Type B pancreatic cell (in vitro differentiated cells): ENCODE results near the gene DPYSL5. TPM values are rescaled to one million over a fixed set of nuclear protein-coding genes. Genes with fewer than 3 reads are reported as not detected.

Experiments
- DNase-seq: peaks from one replicate; pipeline ENCODE4 v3.0.0; 2021; ENCODE audit warnings: mixed read lengths; ENCODE audit not compliant: unreplicated experiment; ENCODE audit errors: extremely low spot score
- H3K27ac Mint-ChIP-seq: 2 replicates; pipeline ENCODE4 v1.8.0; 2021; ENCODE audit warnings: mild to moderate bottlenecking, mixed read lengths
- H3K27me3 Mint-ChIP-seq: 2 replicates; pipeline ENCODE4 v1.8.0; 2021; ENCODE audit warnings: mixed read lengths
- H3K36me3 Mint-ChIP-seq: 2 replicates; pipeline ENCODE4 v1.8.0; 2021; ENCODE audit warnings: mixed read lengths
- H3K4me1 Mint-ChIP-seq: one replicate; pipeline ENCODE4 v1.8.0; 2021; ENCODE audit warnings: mixed read lengths; ENCODE audit not compliant: unreplicated experiment
- H3K4me3 Mint-ChIP-seq: 2 replicates; pipeline ENCODE4 v1.8.0; 2021; ENCODE audit warnings: mild to moderate bottlenecking, mixed read lengths
- H3K9me3 Mint-ChIP-seq: 2 replicates; pipeline ENCODE4 v1.8.0; 2021; ENCODE audit warnings: mixed read lengths
- CTCF ChIP-seq: fragments of 200-600 bp; sonication (generic); conservative IDR thresholded peaks from 2 replicates; pipeline ENCODE4 v1.5.0; 2021; ENCODE audit warnings: antibody characterized with exemption, mild to moderate bottlenecking
- total RNA-seq: library from RNA; stranded (reverse); gene quantifications from 2 replicates; pipeline ENCODE4 v1.2.1, GENCODE V29; 2021; ENCODE audit warnings: low replicate concordance

DPYSL5 gene
- total RNA-seq, 1 donor from 2014 or later, result 51.1 TPM

GRCh38 chr2:26994983-26995382 lies 147.1 kb downstream of the DPYSL5 start:
- DNase-seq, result no peak
- no peaks in the 10 kb centered on the region for H3K36me3 Mint-ChIP-seq
- no peak overlapping the region for H3K4me3 Mint-ChIP-seq
- H3K27ac Mint-ChIP-seq, result no peak overlapping the region
- TF ChIP-seq CTCF, result no peak
- H3K9me3 Mint-ChIP-seq, result no peaks in the 10 kb centered on the region
- no peaks in the 10 kb centered on the region for H3K4me1 Mint-ChIP-seq
- peaks cover 2% of the 10 kb centered on the region for H3K27me3 Mint-ChIP-seq

DNA sequence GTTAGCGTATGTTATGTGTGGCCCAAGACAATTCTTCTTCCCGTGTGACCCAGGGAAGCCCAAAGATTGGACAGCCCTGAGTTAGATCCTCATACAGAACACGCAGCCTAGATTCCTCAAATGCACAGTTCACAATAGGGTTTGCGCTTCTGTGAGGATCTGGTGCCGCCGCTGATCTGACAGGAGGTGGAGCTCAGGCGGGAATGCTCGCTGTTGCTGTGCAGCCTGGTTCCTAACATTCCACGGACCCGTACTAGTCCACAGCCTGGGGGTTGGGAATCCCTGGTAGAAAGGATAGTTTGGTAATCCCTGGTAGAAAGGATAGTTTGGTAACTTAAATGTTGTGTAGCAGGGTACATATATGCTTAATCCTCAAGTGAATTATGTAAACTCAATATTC lies 149.5 kb downstream of the DPYSL5 start:
- H3K9me3 Mint-ChIP-seq, result no peaks in the 10 kb centered on the region
- no peak overlapping the region for H3K27ac Mint-ChIP-seq
- H3K4me1 Mint-ChIP-seq, result no peaks in the 10 kb centered on the region
- no peaks in the 10 kb centered on the region for H3K36me3 Mint-ChIP-seq
- no peak for TF ChIP-seq CTCF
- peaks cover 2% of the 10 kb centered on the region for H3K27me3 Mint-ChIP-seq
- H3K4me3 Mint-ChIP-seq, result no peak overlapping the region
- DNase-seq, result no peak

DNA sequence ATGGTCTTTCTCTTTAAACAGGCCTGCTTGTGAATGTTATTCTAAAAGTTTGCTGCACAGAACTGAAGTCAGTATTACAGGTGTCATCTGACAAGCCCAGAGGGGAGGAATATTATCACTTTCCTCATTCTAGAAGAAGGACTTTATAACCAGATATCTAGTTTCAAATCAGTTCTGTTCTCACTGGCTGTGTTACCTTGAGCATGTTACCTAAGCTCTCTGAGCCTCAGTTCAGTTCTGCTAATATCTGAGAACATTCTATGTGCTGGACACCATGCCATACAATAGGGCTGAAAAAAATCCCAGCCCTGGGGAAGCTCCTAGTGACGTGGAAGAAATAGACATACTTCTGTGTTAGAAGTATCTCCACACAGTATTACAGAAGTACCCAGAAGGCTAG lies 150.4 kb downstream of the DPYSL5 start:
- H3K27me3 Mint-ChIP-seq, result peaks cover 2% of the 10 kb centered on the region
- H3K4me1 Mint-ChIP-seq, result no peaks in the 10 kb centered on the region
- no peak for TF ChIP-seq CTCF
- no peak for DNase-seq
- no peak overlapping the region for H3K27ac Mint-ChIP-seq
- H3K36me3 Mint-ChIP-seq, result no peaks in the 10 kb centered on the region
- H3K4me3 Mint-ChIP-seq, result no peak overlapping the region
- H3K9me3 Mint-ChIP-seq, result no peaks in the 10 kb centered on the region

Other genes starting within 250 kb of the DPYSL5 start
- gene CIB4, start 206.8 kb upstream of the DPYSL5 start, total RNA-seq, result not detected in 2 replicates
- gene KCNK3, start 155.4 kb upstream of the DPYSL5 start, total RNA-seq, result 2.7 and 7.7 TPM in 2 replicates
- gene SLC35F6, start 83.8 kb upstream of the DPYSL5 start, total RNA-seq, result 28.5 and 31.6 TPM in 2 replicates
- 9.0 and 24.7 TPM in 2 replicates for gene CENPA, start 62.1 kb upstream of the DPYSL5 start, total RNA-seq
- 13.5 and 14.4 TPM in 2 replicates for gene MAPRE3, start 122.5 kb downstream of the DPYSL5 start, total RNA-seq
- 83.9 and 96.1 TPM in 2 replicates for gene TMEM214, start 184.8 kb downstream of the DPYSL5 start, total RNA-seq
- gene AGBL5, start 203.5 kb downstream of the DPYSL5 start, total RNA-seq, result 24.3 and 57.3 TPM in 2 replicates
- 298 and 401 TPM in 2 replicates for gene OST4, start 223.5 kb downstream of the DPYSL5 start, total RNA-seq
- 2.7 and 60.7 TPM in 2 replicates for gene EMILIN1, start 230.5 kb downstream of the DPYSL5 start, total RNA-seq
- gene KHK, start 238.6 kb downstream of the DPYSL5 start, total RNA-seq, result 14.7 and 28.4 TPM in 2 replicates